Psoas muscle (tissue), 8 donors: ENCODE data around the gene NPEPL1. TPM values are rescaled to one million over a fixed set of nuclear protein-coding genes. Genes with fewer than 3 reads are reported as not detected.
"Not testable (repeated sequence)": the region's sequence is repeated elsewhere in the genome, so short reads cannot be mapped to it uniquely, and the experiment has no call there.

Experiments
- ATAC-seq, 4 donors: fragments of 200-7000 bp; cut with Tn5 transposase; one replicate each; pipeline ENCODE4 v1.9.1; 2020; ENCODE audit warnings: moderate library complexity in 3 of 4, mild to moderate bottlenecking in 2 of 4
- DNase-seq, 2 donors: peaks; one replicate each; pipeline ENCODE4 v3.0.0-alpha.2; 2020
- H3K27ac ChIP-seq: fragments of 200-600 bp; one replicate; pipeline ENCODE4 v1.8.0; 2022
- H3K27me3 ChIP-seq, 3 donors: fragments of 200-600 bp in 1 of 3; one replicate each; pipeline versions ENCODE4 v1.6.1 to v1.8.0; 2013 to 2022; ENCODE audit warnings: low read length in 2 of 3, mild to moderate bottlenecking in 2 of 3, moderate library complexity in 1 of 3; ENCODE audit not compliant: insufficient read depth in 3 of 3
- H3K36me3 ChIP-seq, 2 donors: fragments of 200-600 bp in 1 of 2; one replicate each; pipeline versions ENCODE4 v1.6.1 to v1.8.0; 2013 to 2022; ENCODE audit warnings: low read depth in 1 of 2, mild to moderate bottlenecking in 1 of 2, moderate library complexity in 1 of 2; ENCODE audit not compliant: insufficient read depth in 1 of 2
- H3K4me1 ChIP-seq: fragments of 200-600 bp; one replicate; pipeline ENCODE4 v1.8.0; 2022
- H3K4me3 ChIP-seq: fragments of 200-600 bp; one replicate; pipeline ENCODE4 v1.8.0; 2022; ENCODE audit warnings: mild to moderate bottlenecking
- H3K9me3 ChIP-seq: fragments of 200-600 bp; one replicate; pipeline ENCODE4 v1.8.0; 2022
- CTCF ChIP-seq: fragments of 200-600 bp; IDR thresholded peaks from one replicate; pipeline ENCODE4 v1.8.0; 2022; ENCODE audit warnings: antibody characterized with exemption
- WGBS, 3 donors: extraction: QIAGEN DNeasy Blood & Tissue Kit; methylation state at CpG; one replicate each; pipeline versions ENCODE4 v1.1.6 to v1.1.7; 2013; 5-methylcytosine and 5-hydroxymethylcytosine counted together
- intact Hi-C, 2 donors: fragments of 100-400 bp; cut with DNase I; formaldehyde crosslinking; loops; one replicate each; pipeline versions ENCODE4 v1.11.0 to v1.14.2; 2022
- polyA plus RNA-seq, 3 donors: library from polyadenylated mRNA; stranded (reverse); fragments of 200-250 nt; gene quantifications; one replicate each; pipeline ENCODE4 v1.2.3, GENCODE V29; 2013
- total RNA-seq, 4 donors: library from RNA; stranded (reverse); fragmentation: NEBNext Ultra II Directional in 2 of 4; extraction: Animal tissue kit (Norgen Biotek cat#: 25700) in 2 of 4; gene quantifications; one replicate each; pipeline versions ENCODE4 v1.2.1 to v1.2.4, GENCODE V29; 2021 to 2023
- donor health status: healthy with polysubstance abuse.
- donor health status: DM: no; HTN: no; CAD: no; lungs with moderate emphysema.
- donor health status: Bipolar disorder and iron deficiency.
- donor health status: healthy.
- donor health status: DM: yes; HTN: yes; CAD: no.
- donor health status: DM: no; HTN: no; CAD: no.
- donor health status: DM: no; HTN: no; CAD: no.
- donor health status: DM: yes; HTN: yes; CAD: no.

NPEPL1 gene
- total and polyA plus RNA-seq, 7 donors = 18.4 to 52.3 (median 36.0) TPM

GRCh38 chr20:58755062-58755697 is 62.6 kb downstream of the NPEPL1 start:
- Histone ChIP-seq H3K36me3 (no peaks in the 10 kb centered on the region), H3K4me1 (no peaks in the 10 kb centered on the region), H3K27ac (no peak overlapping the region), H3K27me3 (peaks cover 0 to 26% (median 0%) of the 10 kb centered on the region in 3 donors), H3K9me3 (no peaks in the 10 kb centered on the region), H3K4me3 (no peak overlapping the region)
- intact Hi-C loops = no loop called here
- WGBS, 3 donors = 84 to 90% (median 86%) methylated on average over 18 of the region's 18 CpGs
- TF ChIP-seq CTCF = no peak
- no peak for DNase-seq
- no peak for ATAC-seq

GRCh38 chr20:58755766-58756449 is 63.3 kb downstream of the NPEPL1 start:
- no peak for TF ChIP-seq CTCF
- intact Hi-C loops = no loop called here
- Histone ChIP-seq H3K36me3 (no peaks in the 10 kb centered on the region), H3K27me3 (peaks cover 0 to 20% (median 0%) of the 10 kb centered on the region in 3 donors), H3K4me3 (no peak overlapping the region), H3K27ac (no peak overlapping the region), H3K4me1 (no peaks in the 10 kb centered on the region), H3K9me3 (no peaks in the 10 kb centered on the region)
- WGBS, 3 donors = 66 to 74% (median 71%) methylated on average over 28 of the region's 28 CpGs
- no peak for ATAC-seq
- DNase-seq = no peak

- DNase-seq = no peak
- WGBS, 3 donors = 72 to 76% (median 73%) methylated on average over 7 of the region's 7 CpGs
- no peaks in the 10 kb centered on the region for H3K9me3 ChIP-seq
- H3K4me3 ChIP-seq = no peak overlapping the region
- TF ChIP-seq CTCF = no peak
- H3K27ac ChIP-seq = no peak overlapping the region
- peaks cover 0 to 16% (median 0%) of the 10 kb centered on the region in 3 donors for H3K27me3 ChIP-seq
- H3K4me1 ChIP-seq = no peaks in the 10 kb centered on the region
- ATAC-seq = no peak
- H3K36me3 ChIP-seq = no peaks in the 10 kb centered on the region
- intact Hi-C loops = no loop called here
Observed at GRCh38 chr20:58756450-58756775, 63.8 kb downstream of the NPEPL1 start.

GRCh38 chr20:58757647-58758046 is 65.0 kb downstream of the NPEPL1 start:
- DNase-seq, H3K4me1 ChIP-seq, intact Hi-C loops, ATAC-seq, H3K27ac ChIP-seq, H3K9me3 ChIP-seq, H3K4me3 ChIP-seq, H3K36me3 ChIP-seq: not testable (repeated sequence)
- 88 to 94% (median 92%) methylated on average over 5 of the region's 5 CpGs for WGBS, 3 donors
- peaks cover 0 to 21% (median 0%) of the 10 kb centered on the region in 3 donors for H3K27me3 ChIP-seq

GRCh38 chr20:58759947-58760346 is 67.3 kb downstream of the NPEPL1 start:
- peaks cover 0 to 12% (median 0%) of the 10 kb centered on the region in 3 donors for H3K27me3 ChIP-seq
- intact Hi-C loops = no loop called here
- 82 to 94% (median 87%) methylated on average over 3 of the region's 3 CpGs for WGBS, 3 donors
- DNase-seq (no peak), ATAC-seq (no peak)
- no peaks in the 10 kb centered on the region for H3K9me3 ChIP-seq
- TF ChIP-seq CTCF = no peak
- H3K4me3 ChIP-seq = no peak overlapping the region
- no peaks in the 10 kb centered on the region for H3K4me1 ChIP-seq
- H3K36me3 ChIP-seq = no peaks in the 10 kb centered on the region
- no peak overlapping the region for H3K27ac ChIP-seq
